DMS 273 (cell line): ENCODE measurements around the gene POLR2L.

Source experiments
- DNase-seq: peaks from one replicate; lab custom pipeline; 2025; ENCODE audit not compliant: unreplicated experiment; lab: John Stamatoyannopoulos, UW

The POLR2L gene

GRCh38 chr11:842370-843002, at the start of gene POLR2L, which contains the start of gene TSPAN4:
POLR2L (minus strand) TSS chr11:842529; CDS start chr11:842508, 21 bp downstream.
TSPAN4 (plus strand) TSS chr11:842852; CDS start chr11:850305, 7,453 bp downstream.
- peak; percentile 92 for DNase-seq

GRCh38 chr11:890794-891540, 48.6 kb upstream of the POLR2L start:
- DNase-seq: no peak

- DNase-seq: peak; percentile 84
Observed at GRCh38 chr11:889687-890475, 47.6 kb upstream of the POLR2L start.

- DNase-seq: peak; percentile 87
Observed at GRCh38 chr11:889257-889656, 46.9 kb upstream of the POLR2L start.

GRCh38 chr11:888310-889212, 46.2 kb upstream of the POLR2L start:
- peak; percentile 81 for DNase-seq

GRCh38 chr11:887589-887988, 45.3 kb upstream of the POLR2L start:
- DNase-seq: no peak

- no peak for DNase-seq
Observed at GRCh38 chr11:886568-886967, 44.2 kb upstream of the POLR2L start.

- no peak for DNase-seq
Observed at GRCh38 chr11:884578-885070, 42.3 kb upstream of the POLR2L start.

GRCh38 chr11:883527-883926, 41.2 kb upstream of the POLR2L start:
- no peak for DNase-seq

- DNase-seq: no peak
Observed at GRCh38 chr11:882596-882995, 40.3 kb upstream of the POLR2L start.

- DNase-seq: no peak
Observed at GRCh38 chr11:880447-880846, 38.1 kb upstream of the POLR2L start.

GRCh38 chr11:877565-877964, 35.2 kb upstream of the POLR2L start:
- DNase-seq: no peak

- peak; percentile 91 for DNase-seq
Observed at GRCh38 chr11:876545-876944, 34.2 kb upstream of the POLR2L start.

GRCh38 chr11:875769-876301, 33.5 kb upstream of the POLR2L start:
- DNase-seq: no peak

GRCh38 chr11:875203-875602, 32.9 kb upstream of the POLR2L start:
- DNase-seq: no peak

GRCh38 chr11:873706-874105, 31.4 kb upstream of the POLR2L start:
- no peak for DNase-seq

- no peak for DNase-seq
Observed at GRCh38 chr11:872799-873198, 30.5 kb upstream of the POLR2L start.

- no peak for DNase-seq
Observed at GRCh38 chr11:871472-871871, 29.1 kb upstream of the POLR2L start.

GRCh38 chr11:870418-870817, 28.1 kb upstream of the POLR2L start:
- DNase-seq: no peak

GRCh38 chr11:870127-870413, 27.7 kb upstream of the POLR2L start:
- DNase-seq: no peak
